Ishikawa (cell line): Measurements from ENCODE around the gene ANKDD1A.

Source experiments
- CEBPB ChIP-seq: IDR thresholded peaks from 2 replicates; pipeline ENCODE4 v1.6.1; 2012
- CREB1 ChIP-seq: IDR thresholded peaks from 2 replicates; pipeline ENCODE4 v1.6.1; 2012; ENCODE audit warnings: low read depth
- EGR1 ChIP-seq: IDR thresholded peaks from 2 replicates; pipeline ENCODE4 v1.6.1; 2012
- EP300 ChIP-seq: IDR thresholded peaks from 2 replicates; pipeline ENCODE4 v1.6.1; 2012; ENCODE audit warnings: borderline replicate concordance
- FOXM1 ChIP-seq: IDR thresholded peaks from 2 replicates; pipeline ENCODE4 v1.6.1; 2012; ENCODE audit warnings: low read depth, borderline replicate concordance
- NFIC ChIP-seq: IDR thresholded peaks from 2 replicates; pipeline ENCODE4 v1.6.1; 2012
- RAD21 ChIP-seq: IDR thresholded peaks from 2 replicates; pipeline ENCODE4 v1.6.1; 2012; ENCODE audit warnings: low read depth
- TAF1 ChIP-seq: IDR thresholded peaks from 2 replicates; pipeline ENCODE4 v1.6.1; 2012; ENCODE audit warnings: low read depth, mild to moderate bottlenecking
- TCF12 ChIP-seq: IDR thresholded peaks from 2 replicates; pipeline ENCODE4 v1.6.1; 2012; ENCODE audit warnings: low read depth
- TEAD4 ChIP-seq: IDR thresholded peaks from 2 replicates; pipeline ENCODE4 v1.6.1; 2012
- USF1 ChIP-seq: IDR thresholded peaks from 2 replicates; pipeline ENCODE4 v1.6.1; 2012
- YY1 ChIP-seq: IDR thresholded peaks from 2 replicates; pipeline ENCODE4 v1.6.1; 2012; ENCODE audit warnings: low read depth
- ZBTB7A ChIP-seq: IDR thresholded peaks from 2 replicates; pipeline ENCODE4 v1.6.1; 2012; ENCODE audit warnings: low read depth
- TF ChIP-seq, protein P1 (sequence below): IDR thresholded peaks from 2 replicates; pipeline ENCODE4 v1.6.1; 2012; ENCODE audit warnings: low read depth, mild to moderate bottlenecking
- TF ChIP-seq, protein P2 (sequence below): IDR thresholded peaks from 2 replicates; pipeline ENCODE4 v1.6.1; 2012

ANKDD1A gene

DNA sequence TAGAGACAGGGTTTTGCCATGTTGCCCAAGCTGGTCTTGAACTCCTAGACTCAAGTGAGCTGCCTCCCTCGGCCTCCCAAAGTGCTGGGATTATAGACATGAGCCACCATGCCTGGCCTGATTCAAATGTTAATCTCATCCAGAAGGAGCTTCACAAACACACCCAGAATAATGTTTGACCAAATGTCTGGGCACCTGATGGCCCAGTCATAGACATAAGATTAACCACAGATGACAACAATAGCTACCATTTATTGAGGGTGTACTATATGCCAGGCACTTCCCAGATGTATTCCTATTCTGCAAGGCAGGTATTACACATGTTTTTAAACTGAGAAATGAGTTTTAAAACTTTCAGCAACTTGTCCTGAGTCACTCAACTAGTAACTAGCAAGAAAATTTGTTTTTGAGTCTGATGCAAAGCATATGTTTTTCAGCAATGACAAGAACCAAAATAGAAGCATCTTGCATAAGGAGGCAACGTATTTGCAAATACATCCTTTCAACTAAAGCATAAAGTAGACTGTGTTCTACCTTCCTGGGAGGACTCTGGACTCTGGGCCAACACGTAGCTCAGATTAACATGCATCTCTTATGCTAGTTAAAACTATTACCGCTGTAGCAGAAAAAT, 86.2 kb downstream of the ANKDD1A start:
- TF ChIP-seq EGR1 (no peak), USF1 (no peak), FOXM1 (no peak), TCF12 (no peak), YY1 (no peak), EP300 (no peak), ZBTB7A (no peak)
- TF ChIP-seq, protein P1, sequence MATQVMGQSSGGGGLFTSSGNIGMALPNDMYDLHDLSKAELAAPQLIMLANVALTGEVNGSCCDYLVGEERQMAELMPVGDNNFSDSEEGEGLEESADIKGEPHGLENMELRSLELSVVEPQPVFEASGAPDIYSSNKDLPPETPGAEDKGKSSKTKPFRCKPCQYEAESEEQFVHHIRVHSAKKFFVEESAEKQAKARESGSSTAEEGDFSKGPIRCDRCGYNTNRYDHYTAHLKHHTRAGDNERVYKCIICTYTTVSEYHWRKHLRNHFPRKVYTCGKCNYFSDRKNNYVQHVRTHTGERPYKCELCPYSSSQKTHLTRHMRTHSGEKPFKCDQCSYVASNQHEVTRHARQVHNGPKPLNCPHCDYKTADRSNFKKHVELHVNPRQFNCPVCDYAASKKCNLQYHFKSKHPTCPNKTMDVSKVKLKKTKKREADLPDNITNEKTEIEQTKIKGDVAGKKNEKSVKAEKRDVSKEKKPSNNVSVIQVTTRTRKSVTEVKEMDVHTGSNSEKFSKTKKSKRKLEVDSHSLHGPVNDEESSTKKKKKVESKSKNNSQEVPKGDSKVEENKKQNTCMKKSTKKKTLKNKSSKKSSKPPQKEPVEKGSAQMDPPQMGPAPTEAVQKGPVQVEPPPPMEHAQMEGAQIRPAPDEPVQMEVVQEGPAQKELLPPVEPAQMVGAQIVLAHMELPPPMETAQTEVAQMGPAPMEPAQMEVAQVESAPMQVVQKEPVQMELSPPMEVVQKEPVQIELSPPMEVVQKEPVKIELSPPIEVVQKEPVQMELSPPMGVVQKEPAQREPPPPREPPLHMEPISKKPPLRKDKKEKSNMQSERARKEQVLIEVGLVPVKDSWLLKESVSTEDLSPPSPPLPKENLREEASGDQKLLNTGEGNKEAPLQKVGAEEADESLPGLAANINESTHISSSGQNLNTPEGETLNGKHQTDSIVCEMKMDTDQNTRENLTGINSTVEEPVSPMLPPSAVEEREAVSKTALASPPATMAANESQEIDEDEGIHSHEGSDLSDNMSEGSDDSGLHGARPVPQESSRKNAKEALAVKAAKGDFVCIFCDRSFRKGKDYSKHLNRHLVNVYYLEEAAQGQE, result no peak

GRCh38 chr15:65004993-65005392, 93.3 kb downstream of the ANKDD1A start:
- TF ChIP-seq YY1 (no peak), TCF12 (no peak), TEAD4 (no peak), EGR1 (no peak), CREB1 (no peak), USF1 (no peak), FOXM1 (no peak), NFIC (no peak), RAD21 (no peak), CEBPB (no peak), TAF1 (no peak), ZBTB7A (no peak), EP300 (no peak)
- TF ChIP-seq, protein P1, result no peak
- TF ChIP-seq, protein P2, sequence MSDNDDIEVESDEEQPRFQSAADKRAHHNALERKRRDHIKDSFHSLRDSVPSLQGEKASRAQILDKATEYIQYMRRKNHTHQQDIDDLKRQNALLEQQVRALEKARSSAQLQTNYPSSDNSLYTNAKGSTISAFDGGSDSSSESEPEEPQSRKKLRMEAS, result no peak

DNA sequence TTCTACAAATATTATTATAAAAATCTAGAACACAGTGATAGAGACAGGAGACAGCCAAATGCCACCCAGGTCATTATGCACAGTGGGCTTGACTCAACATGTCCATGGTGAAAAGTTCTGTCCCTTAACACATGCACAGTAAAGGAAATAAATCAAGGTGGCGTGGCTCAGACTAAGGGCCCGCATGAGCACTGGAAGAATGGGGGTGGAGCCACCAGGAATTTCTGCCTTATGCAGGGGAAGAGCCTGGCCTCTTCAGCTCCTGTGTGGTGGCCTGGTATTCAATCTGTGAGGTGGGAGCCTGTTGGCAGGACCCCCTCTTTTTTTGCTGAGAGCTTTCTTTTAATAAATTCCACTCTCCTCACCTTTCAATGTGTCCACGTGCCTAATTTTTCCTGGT, 95.2 kb downstream of the ANKDD1A start:
- TF ChIP-seq CEBPB (no peak), CREB1 (no peak), TCF12 (no peak), EGR1 (no peak), TAF1 (no peak), FOXM1 (no peak), EP300 (no peak), NFIC (no peak), ZBTB7A (no peak)
